GM23338 (cell line): ENCODE measurements around the gene YY2.

Experiments used
- CREB1 ChIP-seq: fragments of 250-450 bp; sonication (Bioruptor Pico); IDR thresholded peaks from 2 replicates; pipeline ENCODE4 v1.5.0; 2020; ENCODE audit warnings: low read depth, mild to moderate bottlenecking, moderate library complexity
- CTCF ChIP-seq, 2 experiments: fragments of 200-600 bp in 1 of 2; sonication (generic) in 1 of 2; conservative IDR thresholded peaks; 2 replicates each; pipeline versions ENCODE4 v1.5.1 to v1.6.1; 2016 to 2017; ENCODE audit warnings: antibody characterized with exemption in 2 of 2, low read depth in 2 of 2, mild to moderate bottlenecking in 2 of 2, moderate library complexity in 1 of 2
- EZH2 ChIP-seq: fragments of 200-600 bp; sonication (generic); IDR thresholded peaks from one replicate; pipeline ENCODE4 v1.8.0; 2017; ENCODE audit warnings: antibody characterized with exemption, mild to moderate bottlenecking, low read depth; ENCODE audit not compliant: unreplicated experiment
- EZH2phosphoT487 ChIP-seq: fragments of 200-600 bp; sonication (generic); IDR thresholded peaks from one replicate; pipeline ENCODE4 v1.8.1; 2018; ENCODE audit warnings: antibody characterized with exemption; ENCODE audit not compliant: unreplicated experiment
- JUNB ChIP-seq: IDR thresholded peaks from one replicate; pipeline ENCODE4 v1.6.1; 2016; ENCODE audit warnings: antibody characterized with exemption; ENCODE audit not compliant: unreplicated experiment
- POLR2AphosphoS5 ChIP-seq: IDR thresholded peaks from 2 replicates; pipeline ENCODE4 v1.6.1; 2016; ENCODE audit warnings: antibody characterized with exemption, low read depth
- REST ChIP-seq: IDR thresholded peaks from one replicate; pipeline ENCODE4 v1.6.1; 2018; ENCODE audit warnings: antibody characterized with exemption; ENCODE audit not compliant: unreplicated experiment
- ZNF114 ChIP-seq: fragments of 250-450 bp; sonication (Bioruptor Pico); IDR thresholded peaks from 2 replicates; pipeline ENCODE4 v1.5.0; 2020; ENCODE audit warnings: mild to moderate bottlenecking, moderate library complexity

GRCh38 chrX:21812628-21813027 lies 43.2 kb upstream of the YY2 start:
- TF ChIP-seq POLR2AphosphoS5 = no peak
- TF ChIP-seq CTCF (conservative IDR thresholded peaks at IDR 0.05; ENCODE audit: low read depth in 2 of 2) = no peak
- TF ChIP-seq ZNF114 (CRISPR knock-in tag) = no peak
- no peak for TF ChIP-seq REST
- TF ChIP-seq EZH2 = no peak
- no peak for TF ChIP-seq EZH2phosphoT487
- no peak for TF ChIP-seq JUNB
- no peak for TF ChIP-seq CREB1 (CRISPR knock-in tag)
